ENCODE measurements around the gene GDPD5. TPM values are rescaled to one million over a fixed set of nuclear protein-coding genes. Genes with fewer than 3 reads are reported as not detected.

Gene GDPD5
- total and polyA plus RNA-seq, 9 of the 15 experiments (the other 6 are each of a cell fraction or from before 2014, with no cell fraction given): 0.32 to 27.3 (median 8.0) TPM

- TF ChIP-seq, protein P1, sequence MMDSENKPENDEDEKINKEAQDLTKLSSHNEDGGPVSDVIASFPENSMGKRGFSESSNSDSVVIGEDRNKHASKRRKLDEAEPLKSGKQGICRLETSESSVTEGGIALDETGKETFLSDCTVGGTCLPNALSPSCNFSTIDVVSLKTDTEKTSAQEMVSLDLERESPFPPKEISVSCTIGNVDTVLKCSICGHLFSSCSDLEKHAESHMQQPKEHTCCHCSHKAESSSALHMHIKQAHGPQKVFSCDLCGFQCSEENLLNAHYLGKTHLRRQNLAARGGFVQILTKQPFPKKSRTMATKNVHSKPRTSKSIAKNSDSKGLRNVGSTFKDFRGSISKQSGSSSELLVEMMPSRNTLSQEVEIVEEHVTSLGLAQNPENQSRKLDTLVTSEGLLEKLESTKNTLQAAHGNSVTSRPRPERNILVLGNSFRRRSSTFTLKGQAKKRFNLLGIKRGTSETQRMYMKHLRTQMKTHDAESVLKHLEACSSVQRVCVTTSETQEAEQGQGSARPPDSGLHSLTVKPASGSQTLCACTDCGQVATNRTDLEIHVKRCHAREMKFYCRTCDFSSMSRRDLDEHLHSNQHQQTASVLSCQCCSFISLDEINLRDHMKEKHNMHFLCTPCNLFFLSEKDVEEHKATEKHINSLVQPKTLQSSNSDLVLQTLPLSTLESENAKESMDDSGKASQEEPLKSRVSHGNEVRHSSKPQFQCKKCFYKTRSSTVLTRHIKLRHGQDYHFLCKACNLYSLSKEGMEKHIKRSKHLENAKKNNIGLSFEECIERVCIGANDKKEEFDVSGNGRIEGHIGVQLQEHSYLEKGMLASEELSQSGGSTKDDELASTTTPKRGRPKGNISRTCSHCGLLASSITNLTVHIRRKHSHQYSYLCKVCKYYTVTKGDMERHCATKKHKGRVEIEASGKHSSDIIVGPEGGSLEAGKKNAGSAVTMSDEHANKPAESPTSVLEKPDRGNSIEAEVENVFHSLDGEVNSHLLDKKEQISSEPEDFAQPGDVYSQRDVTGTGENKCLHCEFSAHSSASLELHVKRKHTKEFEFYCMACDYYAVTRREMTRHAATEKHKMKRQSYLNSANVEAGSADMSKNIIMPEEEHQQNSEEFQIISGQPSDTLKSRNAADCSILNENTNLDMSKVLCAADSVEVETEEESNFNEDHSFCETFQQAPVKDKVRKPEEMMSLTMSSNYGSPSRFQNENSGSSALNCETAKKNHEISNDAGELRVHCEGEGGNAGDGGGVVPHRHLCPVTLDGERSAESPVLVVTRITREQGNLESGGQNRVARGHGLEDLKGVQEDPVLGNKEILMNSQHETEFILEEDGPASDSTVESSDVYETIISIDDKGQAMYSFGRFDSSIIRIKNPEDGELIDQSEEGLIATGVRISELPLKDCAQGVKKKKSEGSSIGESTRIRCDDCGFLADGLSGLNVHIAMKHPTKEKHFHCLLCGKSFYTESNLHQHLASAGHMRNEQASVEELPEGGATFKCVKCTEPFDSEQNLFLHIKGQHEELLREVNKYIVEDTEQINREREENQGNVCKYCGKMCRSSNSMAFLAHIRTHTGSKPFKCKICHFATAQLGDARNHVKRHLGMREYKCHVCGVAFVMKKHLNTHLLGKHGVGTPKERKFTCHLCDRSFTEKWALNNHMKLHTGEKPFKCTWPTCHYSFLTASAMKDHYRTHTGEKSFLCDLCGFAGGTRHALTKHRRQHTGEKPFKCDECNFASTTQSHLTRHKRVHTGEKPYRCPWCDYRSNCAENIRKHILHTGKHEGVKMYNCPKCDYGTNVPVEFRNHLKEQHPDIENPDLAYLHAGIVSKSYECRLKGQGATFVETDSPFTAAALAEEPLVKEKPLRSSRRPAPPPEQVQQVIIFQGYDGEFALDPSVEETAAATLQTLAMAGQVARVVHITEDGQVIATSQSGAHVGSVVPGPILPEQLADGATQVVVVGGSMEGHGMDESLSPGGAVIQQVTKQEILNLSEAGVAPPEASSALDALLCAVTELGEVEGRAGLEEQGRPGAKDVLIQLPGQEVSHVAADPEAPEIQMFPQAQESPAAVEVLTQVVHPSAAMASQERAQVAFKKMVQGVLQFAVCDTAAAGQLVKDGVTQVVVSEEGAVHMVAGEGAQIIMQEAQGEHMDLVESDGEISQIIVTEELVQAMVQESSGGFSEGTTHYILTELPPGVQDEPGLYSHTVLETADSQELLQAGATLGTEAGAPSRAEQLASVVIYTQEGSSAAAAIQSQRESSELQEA (IDR thresholded peaks at IDR 0.05; ENCODE audit: low read depth): 0 out of 2 replicates have a peak, but pooled peaks have one; percentile 5
- TF ChIP-seq MYBL2 (IDR thresholded peaks at IDR 0.05; ENCODE audit: low read depth): no peak
- TF ChIP-seq MYBL2 (CRISPR knock-in tag; IDR thresholded peaks at IDR 0.05; ENCODE audit: borderline replicate concordance): no peak
- TF ChIP-seq KAT2B (IDR thresholded peaks at IDR 0.05; ENCODE audit: low read depth, low read length): peak; percentile 90
- TF ChIP-seq RFX1 (IDR thresholded peaks at IDR 0.05): no peak
- no peak for TF ChIP-seq ASH1L (IDR thresholded peaks at IDR 0.05; ENCODE audit: borderline replicate concordance, low read depth, partially characterized antibody)
- no peak for TF ChIP-seq NCOA2 (IDR thresholded peaks at IDR 0.05; ENCODE audit: partially characterized antibody in 2 of 2)
- peak; percentile 98 for TF ChIP-seq FIP1L1 (IDR thresholded peaks at IDR 0.05; ENCODE audit: low read depth, low read length, poor library complexity, severe bottlenecking)
- TF ChIP-seq ZNF121 (CRISPR knock-in tag; conservative IDR thresholded peaks at IDR 0.05): no peak
- peak; percentile 84 for TF ChIP-seq ZBTB17 (CRISPR knock-in tag; IDR thresholded peaks at IDR 0.05)
- TF ChIP-seq POU5F1 (IDR thresholded peaks at IDR 0.05; ENCODE audit: borderline replicate concordance, low read depth, low read length, partially characterized antibody): peak; percentile 75
- TF ChIP-seq ZNF143 (CRISPR knock-in tag; IDR thresholded peaks at IDR 0.05): peak; percentile 99
- TF ChIP-seq RBM34 (IDR thresholded peaks at IDR 0.05; ENCODE audit: borderline replicate concordance, insufficient read depth, low read length): no peak
- TF ChIP-seq ELF2 (CRISPR knock-in tag; IDR thresholded peaks at IDR 0.05): peak; percentile 86
- TF ChIP-seq THRA (IDR thresholded peaks at IDR 0.05): no peak
- TF ChIP-seq TCFL5 (CRISPR knock-in tag; conservative IDR thresholded peaks at IDR 0.05): no peak
- TF ChIP-seq ZNF830 (CRISPR knock-in tag; IDR thresholded peaks at IDR 0.05): no peak; the same call in 1 of the 2 replicates
- TF ChIP-seq ZNF561 (CRISPR knock-in tag; conservative IDR thresholded peaks at IDR 0.05): no peak
- no peak for TF ChIP-seq TCF7L2 (IDR thresholded peaks at IDR 0.05; ENCODE audit: low read depth, low read length)
Measured at GRCh38 chr11:75399344-75400145, 126.2 kb downstream of the GDPD5 start, which contains the start of gene RPS3 (continued).
